ENCODE results near the gene B4GALT6.
A peak's percentile ranks its signal among the peaks of the same experiment; 100 is the strongest.

Gene B4GALT6

GRCh38 chr18:31686986-31687928 is 2.9 kb upstream of the B4GALT6 start:
- no peak for DNase-seq

DNA sequence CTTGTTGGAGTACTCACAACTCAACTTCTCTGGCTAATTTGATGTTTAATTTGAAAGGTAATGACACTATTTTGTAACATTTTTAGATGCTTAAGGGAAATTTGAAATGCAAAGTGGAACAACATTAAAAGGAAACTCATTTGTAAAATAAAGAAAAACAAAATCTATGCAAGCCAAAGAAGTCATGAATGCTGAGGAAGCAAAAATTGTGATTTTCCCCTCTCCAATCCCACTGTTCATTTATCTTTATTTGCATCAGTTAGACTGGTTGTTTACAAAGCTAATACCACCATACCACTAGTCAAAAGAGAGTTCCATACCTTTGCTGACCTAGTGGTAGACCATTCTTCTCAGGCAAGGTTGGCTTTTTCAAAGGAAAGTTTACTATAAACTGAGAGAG is 2.2 kb upstream of the B4GALT6 start:
- no peak for DNase-seq

DNA sequence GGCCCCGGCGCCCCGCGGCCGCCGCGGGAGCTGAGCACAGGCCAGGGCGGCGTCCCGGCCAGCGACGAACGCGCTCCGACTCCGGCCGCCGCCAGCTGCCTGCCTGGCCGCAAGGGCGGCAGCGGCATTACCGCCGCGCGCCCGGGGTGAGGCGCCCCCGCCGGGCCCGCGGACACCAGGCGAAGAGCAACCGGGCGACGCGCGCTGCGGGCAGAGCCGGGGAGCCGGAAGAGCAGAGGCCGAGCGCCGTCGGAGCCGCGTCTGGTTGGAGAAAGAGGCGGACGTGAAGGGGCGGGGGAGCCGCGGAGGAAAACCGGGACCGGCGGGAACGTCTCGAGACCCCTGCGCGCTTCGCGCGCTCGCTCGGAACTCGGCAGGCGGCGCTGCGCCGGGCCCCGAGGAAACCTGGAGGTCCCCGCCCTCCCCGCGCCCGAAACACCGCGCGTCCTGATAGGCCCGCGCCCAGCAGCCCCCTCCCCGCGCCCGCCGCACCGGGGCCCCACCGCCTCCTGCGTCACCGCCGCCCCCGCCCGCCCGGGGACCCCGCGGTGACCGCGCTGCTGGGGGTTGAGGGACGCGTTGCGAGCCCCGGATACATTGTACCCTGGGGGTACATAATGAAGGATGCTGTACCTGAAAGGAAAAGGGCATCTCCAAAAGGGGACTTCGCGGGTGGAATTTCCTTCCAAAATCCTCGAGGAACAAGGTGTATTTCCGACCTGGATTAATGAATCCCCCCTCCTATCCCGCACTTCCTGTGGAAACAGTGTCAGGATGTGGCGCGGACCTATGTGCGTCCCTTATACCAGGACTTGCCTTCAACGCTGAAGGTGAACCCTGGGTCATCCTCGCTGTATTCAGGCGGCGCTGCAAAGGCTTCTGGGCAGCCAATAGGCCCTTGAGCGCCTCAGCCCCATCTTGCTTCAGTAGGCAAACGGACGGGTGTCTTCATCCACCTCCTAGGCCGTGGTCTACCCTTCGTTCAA is 1.0 kb upstream of the B4GALT6 start:
- peak; percentile 36 to 39 for DNase-seq

GRCh38 chr18:31683968-31684278 is 458 bp downstream of the B4GALT6 start:
- DNase-seq: no peak

- no peak for DNase-seq
Measured at GRCh38 chr18:31683106-31683505, 1.3 kb downstream of the B4GALT6 start.

DNA sequence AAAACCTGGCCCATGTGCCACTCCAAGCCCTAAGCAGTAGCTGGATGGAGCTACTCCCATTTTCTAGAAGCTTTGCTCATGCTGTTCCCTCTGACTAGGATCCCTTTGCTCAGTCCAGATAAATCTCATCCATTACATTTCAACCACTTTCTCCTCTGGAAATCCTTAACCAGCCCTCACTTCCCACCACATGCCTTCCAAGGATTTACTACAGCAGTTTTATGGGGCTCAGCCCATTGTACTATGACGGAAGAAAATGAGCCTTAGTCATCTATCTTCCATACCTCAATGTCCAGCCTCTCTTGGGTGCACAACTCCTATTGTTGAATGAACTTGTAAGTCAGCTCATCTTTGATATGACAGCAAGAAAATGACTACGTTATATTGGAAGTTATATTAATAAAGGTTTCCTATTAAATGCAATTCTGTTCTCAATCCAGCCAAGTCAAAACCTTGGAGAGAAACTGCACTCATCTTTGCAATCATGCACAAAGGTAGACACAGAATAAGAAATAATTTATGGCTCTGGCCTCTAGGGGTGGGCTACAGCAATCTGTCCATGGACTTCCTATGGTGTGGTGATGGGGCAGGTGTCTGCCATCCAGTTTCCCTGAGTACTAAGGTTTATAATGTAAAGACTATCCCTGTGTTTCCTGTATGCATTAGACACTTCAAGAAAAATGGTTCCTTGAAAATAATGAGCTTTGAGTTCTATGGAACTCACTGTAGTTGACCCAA is 3.4 kb downstream of the B4GALT6 start:
- DNase-seq: no peak

DNA sequence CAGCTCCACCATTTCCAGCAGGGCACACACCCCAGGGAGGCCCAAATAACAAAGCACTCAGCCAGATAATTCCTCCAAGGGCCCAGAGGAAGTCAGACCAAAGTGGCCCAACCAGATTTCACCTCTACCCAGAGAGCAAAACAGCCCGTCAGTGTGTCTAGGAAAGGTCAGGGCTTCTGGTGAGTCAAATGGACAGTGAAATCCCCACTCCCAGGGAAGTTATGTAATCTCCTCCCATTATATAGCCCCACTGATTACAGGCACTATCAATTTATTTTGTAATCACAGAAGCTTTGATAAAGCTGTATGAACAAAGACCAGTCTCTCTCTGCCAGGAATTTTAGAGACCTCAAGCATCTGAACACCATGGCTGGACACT is 4.0 kb downstream of the B4GALT6 start:
- no peak for DNase-seq

DNA sequence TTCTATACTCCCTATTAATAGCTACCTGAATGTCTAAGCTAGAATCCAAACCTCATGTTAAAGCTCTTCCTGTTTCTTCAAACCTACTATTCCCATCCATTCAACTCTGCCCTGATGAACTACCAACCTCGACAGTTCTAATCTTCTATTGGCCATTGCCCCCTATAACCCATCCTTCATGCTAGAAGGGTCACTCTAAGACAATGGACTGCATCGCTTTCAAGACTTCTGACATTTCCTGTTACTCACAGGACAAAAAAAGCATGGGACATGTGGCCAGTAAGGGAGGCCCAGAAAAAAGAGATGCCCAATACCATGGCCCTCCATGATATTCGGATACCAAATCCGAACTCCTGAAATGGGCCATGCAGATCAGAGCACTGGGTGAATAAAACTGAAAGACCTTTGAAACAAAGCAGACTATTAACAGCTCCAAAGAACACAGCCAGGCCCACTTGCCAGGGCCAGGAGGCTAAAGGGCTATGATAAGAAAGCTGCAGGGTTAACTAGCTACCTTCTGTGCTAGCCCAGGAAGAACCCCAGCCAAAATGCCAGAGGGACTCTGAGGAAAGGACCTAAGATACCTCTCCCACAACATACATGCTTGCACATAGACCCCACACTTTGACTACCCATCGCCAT is 4.5 kb downstream of the B4GALT6 start:
- no peak for DNase-seq

DNA sequence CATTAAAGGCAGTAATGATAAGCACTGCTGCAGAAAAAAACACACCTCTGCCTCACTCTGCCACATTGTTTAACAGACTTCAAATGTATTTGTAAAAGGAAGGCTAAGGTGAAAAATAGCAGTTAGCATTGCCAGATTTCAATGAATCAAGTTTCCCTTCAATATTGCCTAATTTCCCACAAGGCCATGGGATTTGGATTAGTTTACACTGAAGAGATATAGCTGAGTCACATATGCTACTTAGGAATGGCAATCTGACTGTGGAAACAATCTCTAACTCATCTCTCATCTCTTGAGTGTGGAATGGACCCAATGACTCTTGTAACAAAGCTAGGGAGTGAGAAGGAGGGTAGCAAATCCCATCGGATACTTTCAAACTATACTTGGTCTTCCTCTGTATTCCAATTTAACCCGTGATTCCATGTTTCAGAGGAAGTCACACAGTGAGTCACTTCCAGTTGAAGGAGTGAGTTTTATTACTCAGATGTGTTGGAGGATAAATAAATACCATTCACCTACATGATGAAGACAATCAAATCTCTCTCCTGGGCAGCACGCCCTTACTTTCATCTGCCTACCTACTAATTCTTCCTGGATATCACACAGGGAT is 5.1 kb downstream of the B4GALT6 start:
- DNase-seq: no peak

DNA sequence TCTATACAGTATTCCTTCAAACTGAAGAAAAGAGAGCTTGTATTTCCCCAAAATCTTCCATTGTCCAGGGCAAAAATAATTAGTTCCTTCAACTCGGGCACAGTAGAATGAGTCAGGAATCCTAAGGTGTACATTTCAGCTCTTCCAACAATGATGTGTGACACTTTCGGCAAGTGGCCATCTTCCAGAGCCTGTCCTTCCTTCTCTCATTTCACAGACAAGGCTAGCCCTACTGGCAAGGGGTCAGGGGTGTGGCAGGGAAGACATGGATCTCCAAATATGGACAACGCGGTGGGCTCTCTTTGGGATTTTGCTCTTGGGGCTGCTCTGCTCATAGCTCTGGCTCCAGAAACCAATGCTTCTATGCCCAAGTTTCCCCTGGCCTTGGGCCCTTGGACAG is 6.0 kb downstream of the B4GALT6 start:
- no peak for DNase-seq

GRCh38 chr18:31677592-31677991 is 6.8 kb downstream of the B4GALT6 start:
- no peak for DNase-seq

- no peak for DNase-seq
Measured at GRCh38 chr18:31675404-31675803, 9.0 kb downstream of the B4GALT6 start.

DNA sequence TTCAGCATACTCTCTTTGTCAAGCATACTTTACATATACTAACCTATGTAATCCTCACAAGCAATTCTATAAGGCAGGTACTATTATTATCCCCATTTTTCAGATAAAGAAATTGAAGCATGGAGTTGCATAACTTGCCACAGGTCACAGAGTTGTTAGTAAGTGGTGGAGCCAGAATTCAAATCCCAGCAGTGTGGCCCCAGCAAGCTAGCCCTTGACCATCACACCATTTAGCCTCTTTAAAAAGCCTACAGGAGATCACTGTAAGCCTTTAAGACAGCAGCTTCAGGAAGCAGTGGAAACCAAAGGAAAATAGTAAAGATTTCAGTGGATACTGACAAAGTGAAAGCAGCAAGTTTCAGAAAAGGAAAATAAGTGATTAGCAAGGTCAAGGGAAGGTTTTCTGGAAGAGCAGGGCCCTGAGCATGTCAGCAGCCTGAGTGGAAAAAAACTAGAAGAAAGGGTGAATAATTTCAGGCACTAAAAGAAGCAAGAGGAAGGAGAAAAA is 11.7 kb downstream of the B4GALT6 start:
- no peak for DNase-seq

GRCh38 chr18:31671951-31672350 is 12.4 kb downstream of the B4GALT6 start:
- no peak for DNase-seq

DNA sequence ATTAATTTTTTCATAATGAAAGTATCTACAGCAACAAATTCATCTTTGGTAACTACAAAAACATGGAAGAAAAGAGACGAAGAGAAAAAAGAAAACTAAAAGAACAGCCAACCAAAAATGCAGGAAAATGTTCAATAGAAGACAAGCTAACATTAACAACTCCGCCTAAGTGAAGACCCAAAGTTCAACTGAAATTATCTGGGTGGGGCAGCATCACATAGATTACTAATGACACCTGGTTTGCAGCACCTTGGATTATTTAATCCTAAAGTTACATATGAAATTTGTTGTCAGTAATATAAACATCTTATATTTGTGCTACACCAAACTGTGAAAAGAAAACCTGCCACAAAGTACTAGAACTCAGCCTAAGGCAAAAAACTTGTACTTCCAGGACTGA is 14.8 kb downstream of the B4GALT6 start:
- DNase-seq: no peak

GRCh38 chr18:31667185-31667584 is 17.2 kb downstream of the B4GALT6 start:
- DNase-seq: no peak

GRCh38 chr18:31666055-31666454 is 18.3 kb downstream of the B4GALT6 start:
- no peak for DNase-seq

DNA sequence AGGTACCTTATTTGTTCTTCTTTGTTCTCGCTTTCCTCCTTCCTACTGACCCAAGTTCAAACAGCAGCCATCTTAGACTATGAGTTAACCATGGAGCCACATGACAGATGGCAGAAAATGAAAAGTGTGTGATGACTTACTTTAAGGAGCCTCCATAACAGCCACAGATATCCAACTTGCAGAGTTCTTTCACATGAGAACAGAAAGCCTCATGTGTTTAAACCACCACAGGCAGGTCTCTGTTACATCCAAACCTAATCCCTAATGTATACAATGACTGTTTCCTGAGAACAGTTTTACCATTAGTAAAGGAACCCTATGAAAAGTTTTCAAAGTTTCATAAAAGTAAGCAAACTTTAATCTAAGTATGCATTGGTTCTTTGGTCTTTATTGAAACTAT is 20.3 kb downstream of the B4GALT6 start:
- DNase-seq: no peak

- no peak for DNase-seq
Measured at GRCh38 chr18:31661965-31662364, 22.4 kb downstream of the B4GALT6 start.

DNA sequence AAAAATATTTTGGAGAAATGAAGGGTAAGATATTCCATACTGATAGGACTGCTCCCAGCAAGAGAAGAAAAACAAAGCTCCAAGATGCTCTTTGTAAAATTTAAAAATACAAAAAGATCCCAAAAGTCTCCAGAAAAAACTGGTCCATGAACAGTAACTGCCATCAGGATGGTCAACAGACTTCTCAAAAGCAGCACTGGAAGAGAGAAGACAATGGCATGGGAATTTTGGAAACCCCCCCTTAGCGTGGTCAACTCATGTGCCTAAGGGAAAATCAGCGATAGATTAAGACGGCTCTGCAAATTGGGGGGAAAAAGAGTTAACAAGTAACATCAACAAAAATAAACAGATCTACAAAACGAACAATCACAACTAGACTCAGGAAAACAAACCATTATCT is 23.6 kb downstream of the B4GALT6 start:
- DNase-seq: no peak

GRCh38 chr18:31659576-31660177 is 24.7 kb downstream of the B4GALT6 start:
- no peak for DNase-seq

Data from AML-193 (cell line).